ENCODE measurements around the gene PMPCA.

DNA sequence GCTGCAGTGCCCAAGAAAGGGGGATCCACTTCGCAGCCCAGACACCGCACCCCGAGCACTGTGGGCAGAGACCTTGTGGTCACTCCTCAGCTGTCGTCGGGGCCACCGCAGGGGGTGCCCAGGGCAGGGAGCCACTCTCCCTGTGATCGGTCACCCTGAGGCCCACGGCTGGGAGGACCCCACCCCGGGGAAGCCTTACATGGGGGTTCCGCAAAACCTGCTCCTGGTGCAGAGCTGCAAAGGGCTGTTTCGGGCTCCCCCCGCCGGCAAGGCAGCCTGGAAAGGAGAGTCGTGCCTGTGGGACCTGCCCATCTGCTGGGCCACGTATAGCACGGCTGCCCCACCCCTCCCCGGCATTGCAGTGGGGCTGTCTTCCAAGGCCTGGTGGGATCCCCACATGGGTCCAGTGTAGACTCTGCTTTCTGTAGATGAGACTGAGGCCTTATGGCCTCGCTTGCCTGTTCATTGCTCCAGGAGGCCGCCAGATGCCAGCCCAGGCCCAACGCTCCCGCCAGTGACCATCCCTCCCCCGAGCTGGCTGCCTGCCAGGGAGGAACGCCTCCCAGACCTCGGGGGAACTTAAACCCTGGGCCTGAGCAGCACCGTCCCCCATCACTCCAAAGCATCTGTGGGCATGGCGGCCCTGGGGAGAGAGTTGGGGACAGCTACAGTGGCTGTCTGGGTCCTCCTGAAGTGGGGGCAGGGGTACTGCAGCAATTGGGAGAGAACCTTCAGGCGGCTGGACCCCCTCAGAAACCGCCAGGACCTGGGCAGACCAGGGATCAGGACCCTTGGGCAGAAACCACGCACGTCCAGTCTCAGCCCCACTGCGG is 45.3 kb upstream of the PMPCA start:
- TF ChIP-seq, protein P1, sequence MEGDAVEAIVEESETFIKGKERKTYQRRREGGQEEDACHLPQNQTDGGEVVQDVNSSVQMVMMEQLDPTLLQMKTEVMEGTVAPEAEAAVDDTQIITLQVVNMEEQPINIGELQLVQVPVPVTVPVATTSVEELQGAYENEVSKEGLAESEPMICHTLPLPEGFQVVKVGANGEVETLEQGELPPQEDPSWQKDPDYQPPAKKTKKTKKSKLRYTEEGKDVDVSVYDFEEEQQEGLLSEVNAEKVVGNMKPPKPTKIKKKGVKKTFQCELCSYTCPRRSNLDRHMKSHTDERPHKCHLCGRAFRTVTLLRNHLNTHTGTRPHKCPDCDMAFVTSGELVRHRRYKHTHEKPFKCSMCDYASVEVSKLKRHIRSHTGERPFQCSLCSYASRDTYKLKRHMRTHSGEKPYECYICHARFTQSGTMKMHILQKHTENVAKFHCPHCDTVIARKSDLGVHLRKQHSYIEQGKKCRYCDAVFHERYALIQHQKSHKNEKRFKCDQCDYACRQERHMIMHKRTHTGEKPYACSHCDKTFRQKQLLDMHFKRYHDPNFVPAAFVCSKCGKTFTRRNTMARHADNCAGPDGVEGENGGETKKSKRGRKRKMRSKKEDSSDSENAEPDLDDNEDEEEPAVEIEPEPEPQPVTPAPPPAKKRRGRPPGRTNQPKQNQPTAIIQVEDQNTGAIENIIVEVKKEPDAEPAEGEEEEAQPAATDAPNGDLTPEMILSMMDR (IDR thresholded peaks at IDR 0.05), result no peak
- TF ChIP-seq POLR2A (IDR thresholded peaks at IDR 0.05), result no peak

All from esophagus squamous epithelium (tissue), 4 donors.